Measurements from ENCODE around the gene SETD1A.

The SETD1A gene

DNA sequence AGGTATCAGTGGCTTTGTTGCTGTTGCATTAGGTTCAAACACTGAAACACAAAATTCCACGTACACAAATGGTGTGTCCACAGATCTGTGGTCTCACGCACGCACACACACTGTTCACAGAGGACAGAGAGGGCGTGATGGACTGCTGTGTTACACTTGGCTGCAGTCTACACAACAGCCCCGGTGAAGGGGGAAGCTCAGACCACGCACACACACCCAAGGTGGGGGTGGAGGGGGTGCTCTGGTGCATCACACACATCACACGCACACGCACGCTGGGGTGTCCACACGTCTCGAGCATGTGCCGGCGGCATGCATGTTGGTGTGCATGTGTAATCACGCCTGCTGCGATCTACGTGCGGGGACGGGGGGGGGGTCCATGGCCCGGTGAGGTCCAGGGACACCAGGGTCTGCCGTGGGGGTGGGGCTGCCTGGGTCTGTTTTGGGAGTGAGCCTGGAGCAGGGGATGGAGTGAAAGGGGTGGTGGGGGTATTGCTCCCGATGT, 34.8 kb downstream of the SETD1A start:
- H3K4me3 ChIP-seq = no peak overlapping the region
- no peak overlapping the region for H3K27ac ChIP-seq

- Histone ChIP-seq H3K27ac (no peak overlapping the region), H3K4me3 (no peak overlapping the region)
These were observed 35.6 kb downstream of the SETD1A start for GRCh38 chr16:30992931-30993816.

DNA sequence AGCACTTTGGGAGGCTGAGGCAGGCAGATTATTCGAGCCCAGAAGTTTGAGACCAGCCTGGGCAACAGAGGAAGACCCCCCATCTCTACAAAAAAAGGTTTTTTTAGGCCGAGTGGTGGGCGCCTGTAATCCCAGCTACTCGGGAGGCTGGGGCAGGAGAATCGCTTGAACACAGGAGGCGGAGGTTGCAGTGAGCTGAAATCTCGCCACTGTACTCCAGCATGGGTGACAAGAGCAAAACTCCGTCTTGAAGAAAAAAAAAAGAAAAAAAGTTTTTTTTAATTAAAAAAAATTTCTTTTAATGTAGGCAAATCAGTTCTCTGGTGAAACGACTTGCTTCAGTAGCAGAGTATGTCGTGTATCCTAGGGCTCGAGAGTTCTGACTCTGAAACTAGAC, 38.4 kb downstream of the SETD1A start:
- H3K4me3 ChIP-seq = no peak overlapping the region
- peak overlapping the region in 8 of 21 experiments; percentile 68 to 90 (median 88) for H3K27ac ChIP-seq

DNA sequence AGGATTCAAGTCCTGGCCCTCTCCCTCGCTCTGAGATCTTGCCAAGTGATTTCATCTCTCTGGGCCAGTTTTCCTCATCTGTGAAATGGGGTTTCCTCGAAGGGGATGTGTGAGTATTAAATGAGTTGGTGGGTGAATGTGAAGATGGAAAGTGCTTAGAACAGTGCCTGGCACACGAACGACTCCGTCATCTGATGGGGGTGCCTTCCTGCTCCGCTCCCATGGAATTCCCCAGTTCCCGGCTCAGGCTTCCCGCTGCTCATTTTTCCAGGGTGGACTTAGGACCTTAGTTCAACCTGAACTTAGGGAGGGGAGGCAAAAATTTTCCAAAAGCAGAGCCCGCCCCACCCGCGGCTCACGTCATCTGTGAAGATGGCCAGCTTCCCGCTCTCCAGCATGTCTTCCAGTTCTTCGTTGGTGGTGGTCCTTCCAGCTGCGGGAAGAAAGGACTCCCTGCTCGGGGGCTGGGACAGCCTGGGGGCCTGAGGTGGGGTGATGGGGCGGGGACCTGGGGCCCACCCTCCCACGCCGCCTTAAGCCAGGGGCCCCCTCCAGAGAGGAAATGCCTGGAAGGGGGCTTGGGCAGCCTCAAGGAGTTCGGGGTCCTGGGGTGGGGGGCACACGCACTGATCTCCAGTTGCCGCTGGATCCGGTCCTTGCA, 38.9 kb downstream of the SETD1A start:
- Histone ChIP-seq H3K4me3 (peak overlapping the region; percentile 39 to 55 (median 45)), H3K27ac (peak overlapping the region; percentile 61 to 91 (median 86))

DNA sequence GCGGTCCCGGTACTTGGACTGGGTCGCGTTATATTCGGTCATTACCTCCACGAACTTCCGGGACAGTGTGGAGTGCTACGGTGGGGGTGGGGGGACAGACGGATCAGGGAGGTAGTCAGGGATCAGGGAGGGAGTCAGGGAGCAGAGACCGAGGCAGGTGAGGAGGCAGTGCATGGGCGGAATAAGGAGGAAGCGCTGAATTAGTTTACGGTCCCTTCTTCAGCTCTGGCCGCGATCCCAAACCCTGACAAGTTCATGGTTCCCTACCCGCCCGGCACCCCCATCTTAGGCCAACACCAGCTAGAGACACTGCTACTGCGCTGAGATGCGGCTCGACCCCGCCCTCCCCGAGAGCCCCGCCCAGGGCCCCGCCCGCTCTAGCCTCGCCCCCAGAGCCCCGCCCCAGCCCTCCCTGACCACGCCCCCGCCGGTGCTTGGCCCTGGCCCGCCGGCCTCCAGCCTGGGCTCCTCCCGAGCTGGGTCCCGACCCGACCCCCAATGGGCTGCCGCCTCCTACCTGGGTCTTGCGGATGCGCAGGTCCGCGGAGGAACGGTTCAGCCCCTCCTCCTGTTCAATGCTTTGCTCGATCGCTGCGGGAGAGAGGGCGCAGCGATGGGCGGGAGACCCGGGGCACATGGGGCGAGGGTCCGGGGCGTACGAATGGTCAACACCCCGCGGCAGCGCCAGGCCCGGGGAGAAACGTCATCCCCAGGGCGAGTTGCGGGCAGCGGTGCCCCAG, 39.6 kb downstream of the SETD1A start:
- Histone ChIP-seq H3K27ac (peak overlapping the region; percentile 61 to 91 (median 86)), H3K4me3 (peak overlapping the region; percentile 39 to 55 (median 45))

DNA sequence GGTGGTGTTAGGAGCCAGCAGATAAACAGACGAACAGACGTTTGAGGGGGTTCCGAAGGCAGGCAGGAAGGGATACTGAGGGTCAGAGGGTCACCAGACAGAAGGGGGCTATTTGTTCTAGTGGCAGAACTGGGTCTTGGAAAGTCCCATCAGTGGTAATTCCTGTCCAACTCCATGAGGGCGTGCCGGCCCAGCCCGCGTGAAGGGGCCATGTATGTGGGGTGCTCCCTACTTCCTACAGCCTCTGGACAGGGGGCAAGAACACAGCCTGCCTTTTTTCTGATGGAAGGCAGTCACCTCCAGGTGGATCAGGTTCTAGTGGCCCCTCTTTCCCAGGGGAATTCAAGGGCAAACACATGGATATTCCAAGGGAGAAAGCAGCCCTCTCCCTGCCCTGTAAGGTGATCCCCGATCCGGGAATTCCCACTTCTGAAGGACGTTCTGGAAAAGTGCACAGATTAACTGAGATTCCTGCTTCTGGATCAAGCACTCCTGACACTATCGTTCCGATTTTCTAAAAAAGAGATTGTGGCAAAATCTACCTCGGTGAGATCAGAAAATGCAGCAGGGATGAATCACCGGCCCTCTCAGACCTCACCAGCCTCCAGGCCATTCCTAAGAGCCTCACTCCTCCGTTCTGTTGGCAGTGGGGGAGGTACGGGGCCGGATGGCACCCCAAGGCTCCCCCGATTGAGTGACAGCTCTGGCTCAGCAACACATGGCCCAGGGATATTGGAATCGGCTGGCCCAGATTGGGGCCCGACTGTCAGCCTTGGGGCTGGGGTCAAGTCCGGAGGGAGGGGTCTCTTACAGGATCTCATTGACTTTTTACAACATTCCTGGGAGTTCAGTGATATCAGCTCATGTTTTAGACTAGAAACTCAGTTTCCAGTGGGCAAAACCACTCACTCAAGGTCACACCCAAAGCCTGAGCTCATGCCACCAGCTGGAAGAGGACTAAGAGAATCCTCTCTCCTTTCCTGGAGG, 40.5 kb downstream of the SETD1A start:
- Histone ChIP-seq H3K4me3 (peak overlapping the region; percentile 39 to 55 (median 45)), H3K27ac (peak overlapping the region in 20 of 21 experiments; percentile 12 to 90 (median 85))

GRCh38 chr16:30998852-30999761, 41.6 kb downstream of the SETD1A start:
- peak overlapping the region in 13 of 21 experiments; percentile 55 to 90 (median 87) for H3K27ac ChIP-seq

GRCh38 chr16:31000671-31001382, 43.3 kb downstream of the SETD1A start:
- peak overlapping the region in 17 of 21 experiments; percentile 26 to 89 (median 74) for H3K27ac ChIP-seq
- H3K4me3 ChIP-seq = peak overlapping the region; percentile 1 to 39 (median 9)

More at GRCh38 chr16:30998852-30999761, 41.6 kb downstream of the SETD1A start:
- H3K4me3 ChIP-seq = no peak overlapping the region

GRCh38 chr16:31001507-31002249, 44.1 kb downstream of the SETD1A start:
- peak overlapping the region in 6 of 7 experiments; percentile 1 to 39 (median 8) for H3K4me3 ChIP-seq
- peak overlapping the region in 18 of 21 experiments; percentile 26 to 89 (median 74) for H3K27ac ChIP-seq

GRCh38 chr16:31002250-31002700, 44.7 kb downstream of the SETD1A start:
- Histone ChIP-seq H3K27ac (peak overlapping the region in 19 of 21 experiments; percentile 19 to 89 (median 75)), H3K4me3 (peak overlapping the region in 2 of 7 experiments; percentile 24 to 39)

GRCh38 chr16:31002862-31003341, 45.3 kb downstream of the SETD1A start:
- no peak overlapping the region for H3K4me3 ChIP-seq

DNA sequence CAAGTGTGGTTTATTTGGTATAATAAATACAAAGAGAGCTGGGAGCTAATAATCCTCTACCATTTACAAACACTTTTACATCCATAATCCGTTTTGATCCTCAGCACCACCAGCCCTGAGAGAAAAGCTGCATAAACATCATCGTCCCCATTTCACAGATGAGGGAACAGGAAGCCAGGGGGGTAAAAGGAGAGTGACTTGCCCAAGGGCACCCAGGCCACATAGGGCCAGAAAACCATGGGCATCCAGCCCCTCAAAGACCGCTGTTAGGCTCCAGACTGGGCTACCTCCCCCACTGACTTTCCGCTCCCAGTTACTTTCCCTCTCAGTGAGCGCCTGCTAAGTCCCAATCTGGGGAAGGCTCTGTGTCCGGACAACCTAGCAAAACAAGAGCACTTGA, 46.2 kb downstream of the SETD1A start:
- H3K4me3 ChIP-seq = no peak overlapping the region
- peak overlapping the region in 14 of 21 experiments; percentile 19 to 89 (median 78) for H3K27ac ChIP-seq

More at GRCh38 chr16:31002862-31003341, 45.3 kb downstream of the SETD1A start:
- H3K27ac ChIP-seq = peak overlapping the region in 19 of 21 experiments; percentile 19 to 89 (median 73)

GRCh38 chr16:31004658-31005057, 47.1 kb downstream of the SETD1A start:
- no peak overlapping the region for H3K4me3 ChIP-seq

DNA sequence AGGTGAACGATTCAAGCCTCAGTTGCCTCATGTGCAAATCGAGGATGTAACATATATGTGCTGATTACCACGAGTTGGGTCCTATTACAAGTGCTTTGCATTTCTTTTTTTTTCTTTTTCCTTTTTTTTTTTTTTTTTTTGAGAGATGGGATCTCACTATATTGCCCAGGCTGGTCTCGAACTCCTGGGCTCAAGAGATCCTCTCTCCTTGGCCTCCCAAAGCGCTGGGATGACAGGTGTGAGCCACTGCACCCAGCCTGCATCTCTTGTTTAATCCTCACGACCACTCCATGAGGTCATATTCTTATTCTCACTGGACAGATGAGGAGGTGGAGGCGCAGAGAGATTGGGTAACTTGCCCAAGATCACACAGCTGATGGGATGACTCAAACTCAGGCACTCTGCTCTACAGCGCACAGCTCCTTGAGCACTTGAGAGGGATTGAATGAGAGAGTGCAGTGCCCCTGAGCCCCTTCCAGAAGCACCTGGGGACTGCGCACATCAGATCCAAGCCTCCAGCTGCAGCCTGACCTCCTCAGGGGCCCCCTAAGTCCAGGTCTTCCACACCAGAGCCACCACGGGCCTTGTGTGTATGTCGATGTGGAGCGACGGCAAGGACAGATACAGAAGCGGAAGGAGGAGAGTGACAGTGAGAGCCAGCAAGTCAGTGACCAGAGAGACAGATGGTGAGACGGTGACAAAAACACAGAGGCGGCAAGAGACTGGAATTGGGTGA, 48.0 kb downstream of the SETD1A start:
- H3K27ac ChIP-seq = no peak overlapping the region
- H3K4me3 ChIP-seq = no peak overlapping the region

More at GRCh38 chr16:31004658-31005057, 47.1 kb downstream of the SETD1A start:
- no peak overlapping the region for H3K27ac ChIP-seq

GRCh38 chr16:31006086-31006385, 48.5 kb downstream of the SETD1A start:
- no peak overlapping the region for H3K4me3 ChIP-seq
- no peak overlapping the region for H3K27ac ChIP-seq

Measured in skin epidermis (tissue), 12 donors.